HCT116 (cell line): ENCODE data around the gene MALSU1. TPM values are rescaled to one million over a fixed set of nuclear protein-coding genes. Genes with fewer than 3 reads are reported as not detected.
A peak's percentile ranks its signal among the peaks of the same experiment; 100 is the strongest.

Experiments
- ATAC-seq: fragments of 200-7000 bp; cut with Tn5 transposase; 2 replicates; pipeline ENCODE4 v1.9.1; 2020; ENCODE audit warnings: mild to moderate bottlenecking, moderate library complexity
- BruUV-seq: library from RNA; stranded (reverse); fragments of 400-500 nt; replicated peaks from 2 replicates; lab custom pipeline; 2021; lab: Mats Ljungman, UMichigan
- CTCF ChIA-PET: fragments of 300-600 bp; sonication (Branson Sonifier 250); formaldehyde crosslinking; loops from one replicate; lab custom pipeline; 2021; ENCODE audit warnings: antibody characterized with exemption; lab: Charles Lee
- POLR2A ChIA-PET: fragments of 300-600, 350-600 bp; sonication (Branson Sonifier 250); formaldehyde crosslinking; loops from one replicate; lab custom pipeline; 2021; ENCODE audit warnings: antibody characterized with exemption; lab: Charles Lee
- RAD21 ChIA-PET, 2 experiments: fragments of 300-600 bp; sonication (Branson Sonifier 250); formaldehyde crosslinking; loops; one replicate each; lab custom pipeline; 2023; ENCODE audit warnings: low total read pairs in 2 of 2; ENCODE audit not compliant: uncharacterized antibody in 2 of 2, unreplicated experiment in 2 of 2, low non-redundant PET in 1 of 2; lab: Charles Lee
- DNase-seq: peaks from one replicate; pipeline ENCODE4 v3.0.0-alpha.2; 2010; ENCODE audit warnings: low read depth, low spot score
- H2AFZ ChIP-seq: fragments of 200-600 bp; shearing (Covaris generic), sonication (generic); 2 replicates; pipeline ENCODE4 v1.6.1; 2017; ENCODE audit warnings: low read depth, mixed run types, mixed read lengths, antibody characterized with exemption, low read length; ENCODE audit not compliant: poor library complexity, severe bottlenecking
- H3K27ac ChIP-seq: 2 replicates; pipeline ENCODE4 v1.5.1; 2012; ENCODE audit warnings: low read depth, low read length
- H3K27me3 ChIP-seq: fragments of 200-600 bp; sonication (generic); 2 replicates; pipeline ENCODE4 v1.6.1; 2016; ENCODE audit warnings: mixed run types, low read length, mixed read lengths; ENCODE audit not compliant: insufficient read depth
- H3K36me3 ChIP-seq, 2 experiments: fragments of 200-500 bp in 1 of 2; fragments of 200-600 bp in 1 of 2; sonication (Bioruptor generic) in 1 of 2; sonication (generic) in 1 of 2; 2 replicates each; pipeline versions ENCODE4 v1.5.1 to v1.6.1; 2014 to 2016; ENCODE audit warnings: low read length in 2 of 2, inconsistent platforms in 1 of 2, mixed read lengths in 1 of 2, mixed run types in 1 of 2; ENCODE audit not compliant: insufficient read depth in 2 of 2, control insufficient read depth in 1 of 2
- H3K4me1 ChIP-seq, 2 experiments: fragments of 200-600 bp in 1 of 2; sonication (generic) in 1 of 2; 2 replicates each; pipeline versions ENCODE4 v1.5.1 to v1.6.1; 2012 to 2017; ENCODE audit warnings: low read length in 2 of 2, inconsistent platforms in 1 of 2, mild to moderate bottlenecking in 1 of 2, mixed read lengths in 1 of 2, mixed run types in 1 of 2, moderate library complexity in 1 of 2; ENCODE audit not compliant: insufficient read depth in 2 of 2, control insufficient read depth in 1 of 2
- H3K4me2 ChIP-seq: fragments of 200-600 bp; sonication (generic); 2 replicates; pipeline ENCODE4 v1.6.1; 2017; ENCODE audit warnings: mixed run types, low read length, mixed read lengths
- H3K4me3 ChIP-seq, 2 experiments: fragments of 200-600 bp in 1 of 2; sonication (generic) in 1 of 2; replicated peaks in 1 of 2; 2 replicates each; pipeline ENCODE4 v1.5.1; 2011 to 2016; ENCODE audit warnings: low read length in 2 of 2, control low read depth in 1 of 2, low read depth in 1 of 2, mild to moderate bottlenecking in 1 of 2, mixed read lengths in 1 of 2, mixed run types in 1 of 2
- H3K79me2 ChIP-seq: fragments of 200-600 bp; sonication (generic); 2 replicates; pipeline ENCODE4 v1.6.1; 2017; ENCODE audit warnings: mild to moderate bottlenecking, mixed run types, low read length, moderate library complexity, mixed read lengths; ENCODE audit not compliant: insufficient read depth
- H3K9ac ChIP-seq: fragments of 200-600 bp; sonication (generic); 2 replicates; pipeline ENCODE4 v1.6.1; 2016; ENCODE audit warnings: low read length, mixed read lengths
- H3K9me2 ChIP-seq: fragments of 200-600 bp; sonication (generic), shearing (Covaris generic); 2 replicates; pipeline ENCODE4 v1.6.1; 2017; ENCODE audit warnings: mixed run types, mild to moderate bottlenecking, moderate library complexity; ENCODE audit not compliant: insufficient read depth
- H3K9me3 ChIP-seq, 2 experiments: fragments of 200-500 bp in 1 of 2; fragments of 200-600 bp in 1 of 2; sonication (Bioruptor generic) in 1 of 2; sonication (generic) in 1 of 2; 2 replicates each; pipeline ENCODE4 v1.6.1; 2014 to 2017; ENCODE audit warnings: low read length in 2 of 2, mixed read lengths in 2 of 2, inconsistent platforms in 1 of 2, low read depth in 1 of 2, mild to moderate bottlenecking in 1 of 2, mixed run types in 1 of 2, moderate library complexity in 1 of 2; ENCODE audit not compliant: control insufficient read depth in 1 of 2, insufficient read depth in 1 of 2
- H4K20me1 ChIP-seq: fragments of 200-600 bp; sonication (generic), shearing (Covaris generic); 2 replicates; pipeline ENCODE4 v1.6.1; 2017; ENCODE audit warnings: mixed run types, mild to moderate bottlenecking, moderate library complexity; ENCODE audit not compliant: insufficient read depth
- CBX3 ChIP-seq: IDR thresholded peaks from 2 replicates; pipeline ENCODE4 v1.6.1; 2012; ENCODE audit warnings: low read depth
- CEBPB ChIP-seq: IDR thresholded peaks from 2 replicates; pipeline ENCODE4 v1.6.1; 2012; ENCODE audit warnings: low read depth
- EGR1 ChIP-seq: IDR thresholded peaks from 2 replicates; pipeline ENCODE4 v1.6.1; 2012; ENCODE audit warnings: low read depth
- ELF1 ChIP-seq: IDR thresholded peaks from 2 replicates; pipeline ENCODE4 v1.6.1; 2012; ENCODE audit warnings: low read depth, borderline replicate concordance
- EZH2 ChIP-seq: fragments of 200-600 bp; sonication (generic); IDR thresholded peaks from 2 replicates; pipeline ENCODE4 v1.6.1; 2017; ENCODE audit warnings: antibody characterized with exemption, mixed run types
- EZH2phosphoT487 ChIP-seq: fragments of 200-600 bp; IDR thresholded peaks from 2 replicates; pipeline ENCODE4 v1.6.1; 2018; ENCODE audit warnings: antibody characterized with exemption, borderline replicate concordance
- FOSL1 ChIP-seq: IDR thresholded peaks from 2 replicates; pipeline ENCODE4 v1.6.1; 2012; ENCODE audit warnings: low read depth
- POLR2A ChIP-seq: IDR thresholded peaks from 2 replicates; pipeline ENCODE4 v1.7.0; 2011; ENCODE audit warnings: borderline replicate concordance; ENCODE audit not compliant: insufficient read depth, insufficient read length; ENCODE audit errors: extremely low read depth
- POLR2AphosphoS5 ChIP-seq: IDR thresholded peaks from 2 replicates; pipeline ENCODE4 v1.6.1; 2011; ENCODE audit warnings: mild to moderate bottlenecking, low read depth, low read length, moderate library complexity
- RAD21 ChIP-seq: IDR thresholded peaks from 2 replicates; pipeline ENCODE4 v1.6.1; 2012; ENCODE audit warnings: low read depth, mild to moderate bottlenecking
- SIN3A ChIP-seq: IDR thresholded peaks from 2 replicates; pipeline ENCODE4 v1.6.1; 2012; ENCODE audit warnings: low read depth
- SP1 ChIP-seq: IDR thresholded peaks from 2 replicates; pipeline ENCODE4 v1.6.1; 2012; ENCODE audit warnings: low read depth
- YY1 ChIP-seq: IDR thresholded peaks from 2 replicates; pipeline ENCODE4 v1.6.1; 2011; ENCODE audit warnings: low read length, low read depth, moderate library complexity, mild to moderate bottlenecking; ENCODE audit not compliant: insufficient replicate concordance; ENCODE audit errors: extremely low read depth
- ZFX ChIP-seq: fragments of 450-650 bp; IDR thresholded peaks from 2 replicates; pipeline ENCODE4 v1.6.1; 2017
- intact Hi-C: fragments of 100-400 bp; cut with micrococcal nuclease; formaldehyde crosslinking; loops from 2 replicates; pipeline ENCODE4 v1.10.0; 2022
- total RNA-seq: library from RNA; stranded (reverse); gene quantifications from one replicate; pipeline ENCODE4 v1.2.1, GENCODE V29; 2021; ENCODE audit not compliant: unreplicated experiment
- TF ChIP-seq, protein P1 (sequence below): IDR thresholded peaks from 2 replicates; pipeline ENCODE4 v1.6.1; 2012; ENCODE audit warnings: low read depth
- TF ChIP-seq, protein P2 (sequence below): IDR thresholded peaks from 2 replicates; pipeline ENCODE4 v1.6.1; 2011; ENCODE audit warnings: mild to moderate bottlenecking, low read length, moderate library complexity; ENCODE audit not compliant: insufficient replicate concordance; ENCODE audit errors: extremely low read depth
- TF ChIP-seq, protein P3 (sequence below): IDR thresholded peaks from 2 replicates; pipeline ENCODE4 v1.6.1; 2012
- TF ChIP-seq, protein P4 (sequence below): IDR thresholded peaks from 2 replicates; pipeline ENCODE4 v1.6.1; 2012

MALSU1 gene
- total RNA-seq, 1 experiment from 2014 or later: 105 TPM

DNA sequence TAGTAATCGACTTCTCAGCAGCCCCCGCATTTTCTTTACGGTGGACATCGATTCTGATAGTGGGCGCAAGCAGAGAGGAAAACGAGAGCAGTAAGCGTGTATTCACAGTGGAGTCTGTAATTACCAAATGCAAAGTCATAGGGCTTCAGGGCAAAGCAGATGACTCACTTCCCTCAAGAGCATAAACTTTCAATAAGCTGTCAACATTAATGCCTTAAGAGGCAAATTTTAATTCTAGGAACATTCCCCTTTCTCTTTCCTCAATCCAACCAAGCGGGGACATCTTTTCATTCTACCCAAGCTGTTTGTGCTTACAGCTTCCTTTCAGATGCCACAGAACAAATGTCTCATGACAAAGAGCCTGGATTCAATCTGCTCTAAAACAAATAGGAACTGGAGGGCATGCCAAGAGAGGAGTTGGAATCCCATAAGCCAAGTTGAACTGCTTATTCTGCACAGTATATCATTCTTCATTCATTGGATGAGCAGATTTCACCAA lies 48.6 kb downstream of the MALSU1 start (continued):
- TF ChIP-seq SIN3A: peak; percentile 46; the same call in 1 of the 2 replicates
- TF ChIP-seq YY1: no peak

DNA sequence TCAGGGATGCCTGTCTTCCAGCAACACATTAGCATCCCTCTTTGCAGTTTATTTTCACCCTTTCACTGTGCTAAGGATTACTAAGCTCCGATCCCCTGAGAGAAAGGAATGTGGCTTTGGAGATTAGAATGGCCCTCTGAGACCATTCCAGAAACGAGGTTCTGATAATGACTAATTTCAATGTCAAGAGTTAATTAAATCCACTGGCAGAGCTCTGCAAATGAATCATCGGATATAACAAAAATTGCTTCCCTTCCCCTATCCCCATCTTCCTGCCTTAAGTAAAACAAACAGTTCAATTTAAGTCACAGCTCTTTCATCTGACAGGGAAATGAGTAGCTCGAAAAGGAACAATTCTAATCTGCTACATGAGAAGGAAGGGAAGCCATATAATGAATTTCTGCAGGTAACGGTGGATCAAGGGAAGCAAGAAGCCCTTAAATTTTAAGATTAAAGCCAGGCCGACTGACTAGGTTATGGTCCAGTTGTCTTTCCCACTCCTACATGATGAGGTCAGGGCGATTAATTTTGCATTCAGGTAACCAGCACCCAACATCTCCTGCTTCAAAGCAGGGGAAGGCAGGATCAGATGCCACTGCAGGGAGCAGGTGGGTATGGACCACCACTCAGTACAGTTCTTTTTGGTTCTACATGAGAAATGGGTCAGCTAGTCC lies 50.5 kb downstream of the MALSU1 start:
- Histone ChIP-seq H3K79me2 (peaks cover 21% of the 10 kb centered on the region; the same call in 1 of the 2 replicates), H3K27ac (peak overlapping the region; percentile 92), H2AFZ (no peak overlapping the region), H3K4me3 (no peak overlapping the region), H3K9ac (peak overlapping the region; percentile 16; the same call in 1 of the 2 replicates), H4K20me1 (no peaks in the 10 kb centered on the region), H3K9me3 (no peaks in the 10 kb centered on the region), H3K27me3 (no peaks in the 10 kb centered on the region), H3K36me3 (peaks cover 6 to 21% of the 10 kb centered on the region in 2 experiments; a peak in 3 of 4 replicates), H3K4me2 (peak overlapping the region; percentile 65), H3K4me1 (peaks cover 82 to 94% of the 10 kb centered on the region in 2 experiments), H3K9me2 (no peaks in the 10 kb centered on the region)
- intact Hi-C loops: no loop called here
- ChIA-PET CTCF (interaction anchor here (1.1 to 2.1 kb wide), 5 partner anchors 8 to 195 kb away, joined by 3 to 9 read pairs (median 4); no protein-coding TSS in a partner anchor), POLR2A (interaction anchor here (0.8 to 1.5 kb wide), 4 partner anchors 8 to 51 kb away, joined by 3 to 4 read pairs (median 3); partner anchors contain the start of gene MALSU1), RAD21 (interaction anchor here in 1 of 2 experiments (1.1 kb wide), 1 partner anchor 77 kb away, joined by 3 read pairs; no protein-coding TSS in a partner anchor)
- BruUV-seq: no TSS peak
- peak; percentile 71 for ATAC-seq
- DNase-seq: peak; percentile 93
- TF ChIP-seq, protein P1, sequence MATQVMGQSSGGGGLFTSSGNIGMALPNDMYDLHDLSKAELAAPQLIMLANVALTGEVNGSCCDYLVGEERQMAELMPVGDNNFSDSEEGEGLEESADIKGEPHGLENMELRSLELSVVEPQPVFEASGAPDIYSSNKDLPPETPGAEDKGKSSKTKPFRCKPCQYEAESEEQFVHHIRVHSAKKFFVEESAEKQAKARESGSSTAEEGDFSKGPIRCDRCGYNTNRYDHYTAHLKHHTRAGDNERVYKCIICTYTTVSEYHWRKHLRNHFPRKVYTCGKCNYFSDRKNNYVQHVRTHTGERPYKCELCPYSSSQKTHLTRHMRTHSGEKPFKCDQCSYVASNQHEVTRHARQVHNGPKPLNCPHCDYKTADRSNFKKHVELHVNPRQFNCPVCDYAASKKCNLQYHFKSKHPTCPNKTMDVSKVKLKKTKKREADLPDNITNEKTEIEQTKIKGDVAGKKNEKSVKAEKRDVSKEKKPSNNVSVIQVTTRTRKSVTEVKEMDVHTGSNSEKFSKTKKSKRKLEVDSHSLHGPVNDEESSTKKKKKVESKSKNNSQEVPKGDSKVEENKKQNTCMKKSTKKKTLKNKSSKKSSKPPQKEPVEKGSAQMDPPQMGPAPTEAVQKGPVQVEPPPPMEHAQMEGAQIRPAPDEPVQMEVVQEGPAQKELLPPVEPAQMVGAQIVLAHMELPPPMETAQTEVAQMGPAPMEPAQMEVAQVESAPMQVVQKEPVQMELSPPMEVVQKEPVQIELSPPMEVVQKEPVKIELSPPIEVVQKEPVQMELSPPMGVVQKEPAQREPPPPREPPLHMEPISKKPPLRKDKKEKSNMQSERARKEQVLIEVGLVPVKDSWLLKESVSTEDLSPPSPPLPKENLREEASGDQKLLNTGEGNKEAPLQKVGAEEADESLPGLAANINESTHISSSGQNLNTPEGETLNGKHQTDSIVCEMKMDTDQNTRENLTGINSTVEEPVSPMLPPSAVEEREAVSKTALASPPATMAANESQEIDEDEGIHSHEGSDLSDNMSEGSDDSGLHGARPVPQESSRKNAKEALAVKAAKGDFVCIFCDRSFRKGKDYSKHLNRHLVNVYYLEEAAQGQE: no peak
- TF ChIP-seq RAD21 (peak; percentile 19), POLR2A (no peak), EGR1 (peak; percentile 44; the same call in 1 of the 2 replicates), SIN3A (peak; percentile 94), EZH2phosphoT487 (no peak), FOSL1 (peak; percentile 92), YY1 (peak; percentile 12), ZFX (no peak), CEBPB (peak; percentile 80), POLR2AphosphoS5 (no peak; the same call in 1 of the 2 replicates), ELF1 (no peak; the same call in 1 of the 2 replicates), CBX3 (0 out of 2 replicates have a peak, but pooled peaks have one; percentile 78), EZH2 (no peak), SP1 (peak; percentile 95)
- TF ChIP-seq, protein P2, sequence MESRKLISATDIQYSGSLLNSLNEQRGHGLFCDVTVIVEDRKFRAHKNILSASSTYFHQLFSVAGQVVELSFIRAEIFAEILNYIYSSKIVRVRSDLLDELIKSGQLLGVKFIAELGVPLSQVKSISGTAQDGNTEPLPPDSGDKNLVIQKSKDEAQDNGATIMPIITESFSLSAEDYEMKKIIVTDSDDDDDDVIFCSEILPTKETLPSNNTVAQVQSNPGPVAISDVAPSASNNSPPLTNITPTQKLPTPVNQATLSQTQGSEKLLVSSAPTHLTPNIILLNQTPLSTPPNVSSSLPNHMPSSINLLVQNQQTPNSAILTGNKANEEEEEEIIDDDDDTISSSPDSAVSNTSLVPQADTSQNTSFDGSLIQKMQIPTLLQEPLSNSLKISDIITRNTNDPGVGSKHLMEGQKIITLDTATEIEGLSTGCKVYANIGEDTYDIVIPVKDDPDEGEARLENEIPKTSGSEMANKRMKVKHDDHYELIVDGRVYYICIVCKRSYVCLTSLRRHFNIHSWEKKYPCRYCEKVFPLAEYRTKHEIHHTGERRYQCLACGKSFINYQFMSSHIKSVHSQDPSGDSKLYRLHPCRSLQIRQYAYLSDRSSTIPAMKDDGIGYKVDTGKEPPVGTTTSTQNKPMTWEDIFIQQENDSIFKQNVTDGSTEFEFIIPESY: peak; percentile 22
- TF ChIP-seq, protein P3, sequence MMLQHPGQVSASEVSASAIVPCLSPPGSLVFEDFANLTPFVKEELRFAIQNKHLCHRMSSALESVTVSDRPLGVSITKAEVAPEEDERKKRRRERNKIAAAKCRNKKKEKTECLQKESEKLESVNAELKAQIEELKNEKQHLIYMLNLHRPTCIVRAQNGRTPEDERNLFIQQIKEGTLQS: no peak; the same call in 1 of the 2 replicates
- TF ChIP-seq, protein P4, sequence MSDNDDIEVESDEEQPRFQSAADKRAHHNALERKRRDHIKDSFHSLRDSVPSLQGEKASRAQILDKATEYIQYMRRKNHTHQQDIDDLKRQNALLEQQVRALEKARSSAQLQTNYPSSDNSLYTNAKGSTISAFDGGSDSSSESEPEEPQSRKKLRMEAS: peak; percentile 21; the same call in 1 of the 2 replicates
